Measurements from ENCODE around the gene NEMF.
"Not testable (repeated sequence)": the region's sequence is repeated elsewhere in the genome, so short reads cannot be mapped to it uniquely, and the experiment has no call there.

The NEMF gene

GRCh38 chr14:49879646-49880204 lies 27.1 kb upstream of the NEMF start:
- peak; percentile 80 for DNase-seq (ENCODE audit: low spot score)

- DNase-seq (ENCODE audit: low spot score): no peak
These were observed 24.1 kb upstream of the NEMF start for GRCh38 chr14:49876563-49877127.

DNA sequence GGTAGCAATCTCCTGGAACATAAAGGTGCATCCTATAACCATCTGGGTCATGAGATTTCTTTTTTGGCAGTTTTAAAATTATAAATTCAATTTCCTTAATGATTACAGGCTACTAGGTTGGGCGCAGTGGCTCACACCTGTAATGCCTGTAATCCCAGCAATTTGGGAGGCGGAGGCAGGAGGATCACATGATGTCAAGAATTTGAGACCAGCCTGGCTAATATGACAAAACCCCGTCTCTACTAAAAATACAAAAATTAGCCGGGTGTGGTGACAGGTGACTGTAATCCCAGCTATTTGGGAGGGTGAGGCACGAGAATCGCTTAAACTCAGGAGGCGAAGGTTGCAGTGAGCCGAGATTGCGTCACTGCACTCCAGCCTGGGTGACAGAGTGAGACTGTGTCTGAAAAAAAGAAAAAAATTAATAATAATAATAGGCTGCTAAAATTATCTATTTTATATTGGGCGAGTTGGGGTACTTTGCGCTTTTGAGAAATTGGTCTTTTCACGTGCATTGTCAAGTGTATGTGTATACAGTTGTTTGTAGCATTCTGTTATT lies 23.1 kb upstream of the NEMF start:
- DNase-seq (ENCODE audit: low spot score): no peak

- DNase-seq (ENCODE audit: low spot score): not testable (repeated sequence)
These were observed 21.0 kb upstream of the NEMF start for GRCh38 chr14:49873548-49873947.

- DNase-seq (ENCODE audit: low spot score): no peak
These were observed 18.3 kb upstream of the NEMF start for GRCh38 chr14:49870908-49871307.

GRCh38 chr14:49868720-49869114 lies 16.1 kb upstream of the NEMF start:
- DNase-seq (ENCODE audit: low spot score): no peak

GRCh38 chr14:49867831-49868719 lies 15.5 kb upstream of the NEMF start:
- DNase-seq (ENCODE audit: low spot score): peak; percentile 93

DNA sequence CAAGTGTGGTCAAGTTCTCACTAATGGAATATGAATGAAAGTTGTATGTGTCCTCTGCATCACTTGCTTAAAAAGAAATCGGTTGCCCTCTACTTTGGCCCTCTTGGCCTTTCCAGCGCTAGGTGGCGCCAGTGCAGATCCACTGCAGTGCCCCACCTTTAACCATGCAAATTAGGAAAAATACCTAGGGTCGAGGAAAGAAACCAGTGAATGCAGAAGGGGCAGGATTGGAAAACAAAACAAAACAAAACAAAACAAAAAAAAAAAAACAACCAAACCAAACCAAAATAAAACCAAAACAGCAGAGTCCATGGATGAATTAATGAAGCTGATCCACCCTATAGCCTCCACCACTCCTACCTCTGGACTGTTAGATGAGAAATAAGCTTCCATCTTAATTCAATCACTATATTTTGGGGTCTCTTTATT lies 12.9 kb upstream of the NEMF start:
- peak; percentile 81 for DNase-seq (ENCODE audit: low spot score)

DNA sequence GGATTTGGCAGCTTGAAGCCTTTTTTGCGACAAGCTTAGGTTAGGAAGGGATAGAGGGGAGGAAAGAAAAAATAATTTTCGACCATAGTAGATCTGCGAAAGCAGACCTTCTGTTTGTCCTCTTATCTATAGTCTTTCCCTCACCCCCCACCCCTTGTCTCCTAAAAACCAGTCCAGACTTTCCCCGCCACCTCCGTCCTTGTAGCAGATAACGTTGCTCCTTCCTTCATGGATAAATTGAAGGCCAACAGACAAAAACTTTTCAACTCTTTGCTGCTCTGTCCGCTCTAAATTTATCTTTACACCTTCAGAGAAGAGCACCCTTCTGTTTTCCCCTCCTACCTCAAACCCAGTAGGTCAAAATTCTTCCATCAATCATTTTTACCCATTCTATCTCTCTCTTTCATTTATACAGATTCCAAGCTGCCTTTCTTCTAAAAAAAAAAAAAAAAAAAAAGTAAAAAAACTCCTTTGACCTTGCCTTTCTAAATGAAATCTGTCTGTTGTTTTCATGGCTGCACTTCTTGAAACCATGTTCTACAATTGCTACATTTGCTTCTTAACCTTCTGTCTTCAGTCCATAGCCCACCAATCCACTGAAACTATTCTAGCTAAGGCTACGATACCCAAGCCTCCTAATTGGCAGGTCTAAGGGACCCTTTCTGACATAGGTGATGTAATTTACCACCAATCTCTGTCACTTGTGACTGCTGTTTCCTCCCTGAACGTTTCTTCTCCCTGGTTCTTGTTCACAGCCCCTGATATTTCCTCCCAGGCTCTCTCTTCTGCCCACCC lies 11.1 kb upstream of the NEMF start:
- DNase-seq (ENCODE audit: low spot score): peak; percentile 43

GRCh38 chr14:49862089-49862673 lies 9.6 kb upstream of the NEMF start:
- DNase-seq (ENCODE audit: low spot score): peak; percentile 90

- peak; percentile 85 for DNase-seq (ENCODE audit: low spot score)
These were observed 9.1 kb upstream of the NEMF start for GRCh38 chr14:49861699-49862088.

GRCh38 chr14:49860988-49861698 lies 8.6 kb upstream of the NEMF start:
- no peak for DNase-seq (ENCODE audit: low spot score)

DNA sequence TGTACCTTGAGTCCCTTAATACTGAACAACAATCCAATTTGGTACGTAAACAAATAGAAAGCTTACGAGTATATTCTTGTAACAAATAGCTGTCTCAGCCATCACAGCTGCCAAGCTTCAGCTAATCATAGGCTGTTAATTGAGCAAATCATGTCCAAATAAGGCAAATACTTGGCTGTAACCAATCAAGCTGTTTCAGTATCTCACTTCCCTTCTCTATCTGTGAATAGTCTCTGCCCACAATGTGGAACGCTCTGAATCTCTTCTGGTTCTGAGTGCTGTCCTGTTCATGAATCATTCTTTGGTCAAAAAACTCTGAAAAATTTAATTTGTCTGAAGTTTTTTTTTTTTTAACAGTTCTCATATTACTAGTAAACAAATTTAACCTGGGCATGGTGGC lies 5.8 kb upstream of the NEMF start:
- DNase-seq (ENCODE audit: low spot score): no peak

- no peak for DNase-seq (ENCODE audit: low spot score)
These were observed 4.9 kb upstream of the NEMF start for GRCh38 chr14:49857427-49858003.

- DNase-seq (ENCODE audit: low spot score): peak; percentile 78
These were observed 1.2 kb upstream of the NEMF start for GRCh38 chr14:49853572-49854375.

- DNase-seq (ENCODE audit: low spot score): no peak
These were observed 530 bp upstream of the NEMF start for GRCh38 chr14:49853158-49853477.

- DNase-seq (ENCODE audit: low spot score): no peak
These were observed 775 bp downstream of the NEMF start for GRCh38 chr14:49851813-49852212.

DNA sequence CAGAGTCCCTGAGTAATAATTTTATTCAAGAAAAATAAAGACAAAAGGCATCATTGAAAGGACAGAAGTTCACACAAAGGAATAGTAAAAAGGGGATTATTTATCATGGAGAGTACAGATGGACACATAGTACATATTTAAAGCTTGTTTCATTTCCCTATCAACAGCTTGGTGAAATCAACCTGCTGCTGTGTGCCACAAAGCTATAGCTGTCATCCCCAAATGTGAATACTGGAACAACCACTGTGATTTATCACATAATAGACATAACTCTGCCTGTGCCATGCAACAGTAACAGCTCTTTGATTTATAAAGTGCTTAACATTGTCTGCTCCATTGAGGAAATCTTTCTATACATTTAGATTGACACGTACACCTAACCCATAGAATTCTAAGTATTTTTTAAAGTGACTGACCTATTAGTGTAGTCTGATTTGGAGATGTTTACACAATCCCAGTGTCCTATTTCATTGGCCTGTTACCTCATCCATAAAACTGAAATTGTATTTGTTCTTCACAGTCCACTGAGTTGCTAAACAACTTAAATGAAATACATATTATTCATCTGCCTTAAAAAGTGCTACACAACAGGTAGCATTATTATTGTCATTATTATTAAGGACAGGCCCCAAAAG lies 3.3 kb downstream of the NEMF start:
- no peak for DNase-seq (ENCODE audit: low spot score)

DNA sequence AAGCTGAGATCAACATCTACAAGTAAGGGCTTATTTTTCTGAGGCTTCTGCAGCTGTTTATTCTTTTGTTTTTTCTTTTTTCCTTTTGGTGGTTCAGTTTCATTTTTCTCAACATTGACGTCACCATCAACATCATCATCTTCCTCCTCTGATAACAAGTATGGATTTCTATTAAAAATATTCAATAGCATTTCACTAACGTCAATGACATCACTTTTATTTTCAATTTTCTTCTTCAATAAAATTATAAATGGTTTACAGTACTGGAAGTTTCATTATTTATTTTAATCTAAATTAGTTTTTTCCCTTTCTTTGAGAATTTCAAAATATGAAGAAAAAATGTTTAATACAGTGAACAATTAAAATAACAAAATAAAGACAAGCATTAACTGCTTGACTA lies 23.9 kb downstream of the NEMF start:
- no peak for DNase-seq (ENCODE audit: low spot score)

GRCh38 chr14:49820176-49820575 lies 32.4 kb downstream of the NEMF start:
- DNase-seq (ENCODE audit: low spot score): no peak

All from cerebellar cortex (tissue), 1 donor.